Measurements from ENCODE around the gene ROR1. TPM values are rescaled to one million over a fixed set of nuclear protein-coding genes. Genes with fewer than 3 reads are reported as not detected.

ROR1 gene
- total and polyA plus RNA-seq, 2 donors (not counting 3 experiments of a cell fraction or from before 2014, with no cell fraction given): 2.6 to 3.5 TPM

DNA sequence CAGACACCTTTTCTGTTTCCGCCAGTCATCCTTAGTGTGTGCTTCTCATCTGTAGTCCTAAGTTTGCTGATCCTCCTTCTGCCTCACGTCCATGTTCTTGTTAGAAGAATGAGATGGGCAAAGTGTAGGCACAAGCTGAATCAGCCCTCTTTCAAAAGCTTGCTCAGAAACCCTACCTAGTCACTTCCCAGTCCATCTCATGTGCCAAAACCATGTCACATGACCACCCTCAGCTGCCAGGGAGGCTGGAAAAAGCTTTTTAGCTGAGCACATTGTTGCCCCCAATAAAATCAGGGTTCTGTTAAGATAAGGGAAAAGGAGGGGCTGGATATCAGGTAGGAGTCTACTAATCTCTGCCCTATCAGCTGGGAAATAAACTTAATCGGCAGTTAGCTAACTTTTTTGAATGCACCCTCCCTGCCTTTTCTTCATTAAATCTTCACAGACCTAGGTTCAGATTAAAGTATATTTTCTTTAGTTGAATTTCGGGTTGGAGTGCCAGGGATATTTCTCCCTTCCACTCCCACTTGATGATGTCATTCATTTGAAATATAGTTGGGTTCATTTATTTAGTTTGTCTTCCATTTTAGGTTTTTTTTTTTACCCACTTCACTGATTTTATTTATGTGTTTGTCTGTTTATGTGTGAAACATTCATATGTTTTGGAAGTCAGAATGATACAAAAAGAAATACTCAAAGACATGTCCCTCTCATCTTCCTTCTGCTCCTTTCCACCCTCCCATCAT is 129.2 kb downstream of the ROR1 start:
- dilution Hi-C loops (cut with MboI; ENCODE audit: extremely low pct_ligation_motif_present, low sequenced_read_pairs): no loop called here
- no peak overlapping the region for H3K9ac ChIP-seq (replicated peaks; ENCODE audit: extremely low read depth, insufficient read depth, low read length)
- no peak overlapping the region for H2AFZ ChIP-seq (ENCODE audit: low read depth, low read length)
- no peak overlapping the region for H3K27ac ChIP-seq (ENCODE audit: insufficient read depth, low read depth, low read length)
- no TSS peak for BruUV-seq (replicated peaks)
- H3K27me3 ChIP-seq (ENCODE audit: control insufficient read depth in 2 of 2, insufficient read depth in 2 of 2, low read length in 2 of 2): no peaks in the 10 kb centered on the region
- H3K4me1 ChIP-seq (ENCODE audit: control insufficient read depth, extremely low read depth, insufficient read depth, low read length): peaks cover 4% of the 10 kb centered on the region
- POLR2A ChIA-PET: no interaction called here
- DNase-seq (ENCODE audit: low read depth, low spot score): no peak
- TF ChIP-seq, protein P1, sequence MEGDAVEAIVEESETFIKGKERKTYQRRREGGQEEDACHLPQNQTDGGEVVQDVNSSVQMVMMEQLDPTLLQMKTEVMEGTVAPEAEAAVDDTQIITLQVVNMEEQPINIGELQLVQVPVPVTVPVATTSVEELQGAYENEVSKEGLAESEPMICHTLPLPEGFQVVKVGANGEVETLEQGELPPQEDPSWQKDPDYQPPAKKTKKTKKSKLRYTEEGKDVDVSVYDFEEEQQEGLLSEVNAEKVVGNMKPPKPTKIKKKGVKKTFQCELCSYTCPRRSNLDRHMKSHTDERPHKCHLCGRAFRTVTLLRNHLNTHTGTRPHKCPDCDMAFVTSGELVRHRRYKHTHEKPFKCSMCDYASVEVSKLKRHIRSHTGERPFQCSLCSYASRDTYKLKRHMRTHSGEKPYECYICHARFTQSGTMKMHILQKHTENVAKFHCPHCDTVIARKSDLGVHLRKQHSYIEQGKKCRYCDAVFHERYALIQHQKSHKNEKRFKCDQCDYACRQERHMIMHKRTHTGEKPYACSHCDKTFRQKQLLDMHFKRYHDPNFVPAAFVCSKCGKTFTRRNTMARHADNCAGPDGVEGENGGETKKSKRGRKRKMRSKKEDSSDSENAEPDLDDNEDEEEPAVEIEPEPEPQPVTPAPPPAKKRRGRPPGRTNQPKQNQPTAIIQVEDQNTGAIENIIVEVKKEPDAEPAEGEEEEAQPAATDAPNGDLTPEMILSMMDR (IDR thresholded peaks at IDR 0.05; ENCODE audit: extremely low read depth in 1 of 2, insufficient read depth in 1 of 2, low read depth in 1 of 2, low read length in 2 of 2): no peak
- TF ChIP-seq, protein P2, sequence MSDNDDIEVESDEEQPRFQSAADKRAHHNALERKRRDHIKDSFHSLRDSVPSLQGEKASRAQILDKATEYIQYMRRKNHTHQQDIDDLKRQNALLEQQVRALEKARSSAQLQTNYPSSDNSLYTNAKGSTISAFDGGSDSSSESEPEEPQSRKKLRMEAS (IDR thresholded peaks at IDR 0.05; ENCODE audit: insufficient read depth, insufficient read length): no peak
- FAIRE-seq: peak; percentile 31
- CTCF ChIA-PET: interaction anchor here (1.3 to 2.9 kb wide), 4 partner anchors 12 to 211 kb away, joined by 3 to 13 read pairs (median 6); no protein-coding TSS in a partner anchor
- H3K4me3 ChIP-seq (replicated peaks in 1 of 3; ENCODE audit: insufficient read depth in 1 of 3, low read depth in 1 of 3, low read length in 3 of 3): no peak overlapping the region
- no peak overlapping the region for H3K4me2 ChIP-seq (ENCODE audit: insufficient read depth, low read length)
- no peaks in the 10 kb centered on the region for H4K20me1 ChIP-seq (replicated peaks; ENCODE audit: control insufficient read depth, extremely low read depth, insufficient read depth, low read length)
- no peaks in the 10 kb centered on the region for H3K9me3 ChIP-seq (replicated peaks; ENCODE audit: control insufficient read depth, insufficient read depth, low read length)
- H3K9me1 ChIP-seq (replicated peaks; ENCODE audit: control insufficient read depth, extremely low read depth, insufficient read depth, low read length): no peaks in the 10 kb centered on the region
- intact Hi-C loops (cut with micrococcal nuclease): loop anchor here (10.0 kb wide), 1 partner anchor 58 kb away; no protein-coding TSS in a partner anchor
- H3K79me2 ChIP-seq (ENCODE audit: control insufficient read depth, insufficient read depth, low read length): no peaks in the 10 kb centered on the region
- no peaks in the 10 kb centered on the region for H3K36me3 ChIP-seq (ENCODE audit: control insufficient read depth in 2 of 2, extremely low read depth in 1 of 2, insufficient read depth in 2 of 2, low read length in 2 of 2)

All from endothelial cell of umbilical vein (primary cell).